Fibroblast of the aortic adventitia (primary cell): Measurements from ENCODE around the gene KDM7A. TPM values are rescaled to one million over a fixed set of nuclear protein-coding genes. Genes with fewer than 3 reads are reported as not detected.
A peak's percentile ranks its signal among the peaks of the same experiment; 100 is the strongest.
"Not testable (repeated sequence)": the region's sequence is repeated elsewhere in the genome, so short reads cannot be mapped to it uniquely, and the experiment has no call there.

Experiments
- DNase-seq: peaks from one replicate; pipeline ENCODE4 v3.0.0-alpha.2; 2010; ENCODE audit warnings: low read depth
- H3K4me3 ChIP-seq: 2 replicates; pipeline ENCODE4 v1.5.1; 2011; ENCODE audit warnings: low read depth, mild to moderate bottlenecking, control low read depth, low read length, moderate library complexity
- total RNA-seq: library from RNA; depleted of rRNA; stranded (reverse); fragments of >200 nt; gene quantifications from 2 replicates; pipeline ENCODE4 v1.2.3, GENCODE V29; 2012; ENCODE audit warnings: low replicate concordance
- TF ChIP-seq, protein P1 (sequence below): IDR thresholded peaks from 2 replicates; pipeline ENCODE4 v1.5.1; 2011; ENCODE audit warnings: mild to moderate bottlenecking, low read length, control low read depth, inconsistent platforms; ENCODE audit not compliant: insufficient read depth

Gene KDM7A
- total RNA-seq, 1 donor = 6.6 TPM

- H3K4me3 ChIP-seq = peak overlapping the region; percentile 67
- TF ChIP-seq, protein P1, sequence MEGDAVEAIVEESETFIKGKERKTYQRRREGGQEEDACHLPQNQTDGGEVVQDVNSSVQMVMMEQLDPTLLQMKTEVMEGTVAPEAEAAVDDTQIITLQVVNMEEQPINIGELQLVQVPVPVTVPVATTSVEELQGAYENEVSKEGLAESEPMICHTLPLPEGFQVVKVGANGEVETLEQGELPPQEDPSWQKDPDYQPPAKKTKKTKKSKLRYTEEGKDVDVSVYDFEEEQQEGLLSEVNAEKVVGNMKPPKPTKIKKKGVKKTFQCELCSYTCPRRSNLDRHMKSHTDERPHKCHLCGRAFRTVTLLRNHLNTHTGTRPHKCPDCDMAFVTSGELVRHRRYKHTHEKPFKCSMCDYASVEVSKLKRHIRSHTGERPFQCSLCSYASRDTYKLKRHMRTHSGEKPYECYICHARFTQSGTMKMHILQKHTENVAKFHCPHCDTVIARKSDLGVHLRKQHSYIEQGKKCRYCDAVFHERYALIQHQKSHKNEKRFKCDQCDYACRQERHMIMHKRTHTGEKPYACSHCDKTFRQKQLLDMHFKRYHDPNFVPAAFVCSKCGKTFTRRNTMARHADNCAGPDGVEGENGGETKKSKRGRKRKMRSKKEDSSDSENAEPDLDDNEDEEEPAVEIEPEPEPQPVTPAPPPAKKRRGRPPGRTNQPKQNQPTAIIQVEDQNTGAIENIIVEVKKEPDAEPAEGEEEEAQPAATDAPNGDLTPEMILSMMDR = peak; percentile 91
- DNase-seq = peak; percentile 95
Measured at GRCh38 chr7:140175221-140176121, 1.3 kb downstream of the KDM7A start.

DNA sequence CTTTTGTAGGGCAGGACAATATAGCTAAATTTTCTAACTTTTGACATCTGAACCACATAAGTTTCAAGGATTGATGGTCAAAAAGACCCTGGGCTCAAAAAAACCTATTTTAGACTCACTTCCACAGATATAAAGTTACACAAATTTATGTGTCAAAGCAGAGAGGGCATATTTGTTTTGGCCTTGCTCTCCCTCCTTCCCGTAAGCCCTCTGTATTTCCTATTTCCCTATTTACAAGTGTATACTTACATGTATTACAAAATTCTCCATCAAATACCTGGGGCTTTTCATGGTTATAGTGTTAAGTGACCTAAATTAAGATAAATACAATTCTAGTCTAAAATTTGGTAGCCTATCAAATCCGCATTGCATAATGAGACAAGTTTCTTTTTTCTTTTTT lies 2.6 kb downstream of the KDM7A start:
- no peak for DNase-seq
- H3K4me3 ChIP-seq = no peak overlapping the region
- TF ChIP-seq, protein P1 = no peak

- no peak overlapping the region for H3K4me3 ChIP-seq
- TF ChIP-seq, protein P1 = no peak
- no peak for DNase-seq
Measured at GRCh38 chr7:140170375-140170774, 6.4 kb downstream of the KDM7A start.

- TF ChIP-seq, protein P1 = no peak
- no peak for DNase-seq
- H3K4me3 ChIP-seq = no peak overlapping the region
Measured at GRCh38 chr7:140168816-140169215, 8.0 kb downstream of the KDM7A start.

- TF ChIP-seq, protein P1 = no peak
- no peak overlapping the region for H3K4me3 ChIP-seq
- peak; percentile 85 for DNase-seq
Measured at GRCh38 chr7:140165422-140165821, 11.4 kb downstream of the KDM7A start.

GRCh38 chr7:140162081-140162480 lies 14.7 kb downstream of the KDM7A start:
- DNase-seq = peak; percentile 9
- not testable (repeated sequence) for H3K4me3 ChIP-seq

DNA sequence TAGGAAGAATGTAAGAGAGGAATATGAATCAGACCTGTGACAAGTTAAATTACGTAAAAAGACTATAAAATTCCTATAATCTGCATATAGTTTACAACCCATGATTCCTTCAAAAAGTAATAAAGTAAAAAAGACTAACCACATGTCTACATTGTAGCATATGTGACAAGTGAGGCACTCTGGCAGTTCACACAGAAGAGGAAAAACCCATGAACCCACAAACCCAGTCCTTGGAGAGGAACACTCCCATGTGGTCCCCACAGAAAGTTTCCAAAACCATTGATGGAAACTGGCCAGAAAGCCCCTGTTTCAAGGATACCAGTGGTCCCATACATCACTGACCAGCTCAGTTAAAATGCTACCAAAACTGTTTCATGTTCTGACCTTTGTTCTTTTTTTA lies 15.7 kb downstream of the KDM7A start:
- H3K4me3 ChIP-seq = no peak overlapping the region
- TF ChIP-seq, protein P1 = no peak
- DNase-seq = no peak
